MCF 10A (cell line): Measurements from ENCODE around the gene STAT5A. TPM values are rescaled to one million over a fixed set of nuclear protein-coding genes. Genes with fewer than 3 reads are reported as not detected.

Experiments
- BruUV-seq: library from RNA; stranded (reverse); fragments of 400-500 nt; replicated peaks from 2 replicates; lab custom pipeline; 2021; lab: Mats Ljungman, UMichigan
- CTCF ChIA-PET: fragments of 300-600 bp; sonication (Branson Sonifier 250); formaldehyde crosslinking; extraction: SDS; loops from one replicate; lab custom pipeline; 2021; ENCODE audit warnings: antibody characterized with exemption, inconsistent platforms; lab: Yijun Ruan, JAX
- POLR2A ChIA-PET: fragments of 300-600, 350-650 bp; sonication (Branson Sonifier 250); formaldehyde crosslinking; extraction: SDS; loops from one replicate; lab custom pipeline; 2020; ENCODE audit warnings: antibody characterized with exemption, inconsistent platforms; lab: Yijun Ruan, JAX
- DNase-seq: peaks from one replicate; pipeline ENCODE4 v3.0.0-alpha.2; 2018; ENCODE audit not compliant: unreplicated experiment
- H3K27ac Mint-ChIP-seq: one replicate; pipeline ENCODE4 v1.8.0; 2022; ENCODE audit warnings: mild to moderate bottlenecking, low read depth, mixed read lengths; ENCODE audit not compliant: unreplicated experiment
- H3K27me3 Mint-ChIP-seq: one replicate; pipeline ENCODE4 v1.8.0; 2022; ENCODE audit warnings: mixed read lengths; ENCODE audit not compliant: insufficient read depth, unreplicated experiment
- H3K36me3 Mint-ChIP-seq: one replicate; pipeline ENCODE4 v1.8.0; 2022; ENCODE audit warnings: mild to moderate bottlenecking, moderate library complexity, mixed read lengths; ENCODE audit not compliant: insufficient read depth, unreplicated experiment
- H3K4me1 Mint-ChIP-seq: one replicate; pipeline ENCODE4 v1.8.0; 2022; ENCODE audit warnings: mixed read lengths; ENCODE audit not compliant: insufficient read depth, unreplicated experiment
- H3K4me3 Mint-ChIP-seq: one replicate; pipeline ENCODE4 v1.8.0; 2022; ENCODE audit warnings: mild to moderate bottlenecking, moderate library complexity, mixed read lengths; ENCODE audit not compliant: unreplicated experiment
- H3K9me3 Mint-ChIP-seq: one replicate; pipeline ENCODE4 v1.8.0; 2022; ENCODE audit warnings: mixed read lengths; ENCODE audit not compliant: unreplicated experiment
- CTCF ChIP-seq: fragments of 200-600 bp; IDR thresholded peaks from one replicate; pipeline ENCODE4 v1.8.0; 2022; ENCODE audit warnings: antibody characterized with exemption, mild to moderate bottlenecking; ENCODE audit not compliant: unreplicated experiment
- intact Hi-C: fragments of 100-400 bp; cut with micrococcal nuclease; formaldehyde crosslinking; loops from 2 replicates; pipeline ENCODE4 v1.14.1; 2022
- total RNA-seq: library from RNA; stranded (reverse); gene quantifications from 2 replicates; pipeline ENCODE4 v1.2.3, GENCODE V29; 2022

Gene STAT5A
- total RNA-seq, 1 experiment from 2014 or later, result 1.0 TPM

DNA sequence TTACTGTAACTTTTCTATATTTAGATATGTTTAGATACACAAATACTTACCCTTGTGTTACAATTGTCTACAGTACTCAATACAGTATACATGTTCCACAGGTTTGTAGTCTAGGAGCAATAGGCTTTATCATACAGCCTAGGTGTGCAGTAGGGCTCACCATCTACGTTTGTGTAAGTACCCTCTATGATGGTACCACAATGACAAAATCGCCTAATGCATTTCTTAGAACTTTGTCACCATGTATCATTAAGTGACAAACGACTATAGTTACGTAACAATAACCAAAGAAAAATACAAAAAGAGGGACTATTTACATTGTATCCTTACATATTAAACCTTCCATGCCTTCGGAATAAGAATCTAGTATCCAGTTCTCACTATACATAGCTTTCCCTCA, 20.1 kb upstream of the STAT5A start:
- no peak overlapping the region for H3K4me3 Mint-ChIP-seq
- no peaks in the 10 kb centered on the region for H3K9me3 Mint-ChIP-seq
- no peak for DNase-seq
- H3K36me3 Mint-ChIP-seq, result no peaks in the 10 kb centered on the region
- BruUV-seq, result no TSS peak
- POLR2A ChIA-PET, result interaction anchor here (0.6 to 2.9 kb wide), 2 partner anchors 8 to 618 kb away, joined by 3 to 19 read pairs; partner anchors contain the start of gene STAT5B
- no peaks in the 10 kb centered on the region for H3K27me3 Mint-ChIP-seq
- TF ChIP-seq CTCF, result no peak
- no peak overlapping the region for H3K27ac Mint-ChIP-seq
- CTCF ChIA-PET, result interaction anchor here (0.6 kb wide), 2 partner anchors 78 to 152 kb away, joined by 3 read pairs; no protein-coding TSS in a partner anchor
- intact Hi-C loops, result no loop called here
- H3K4me1 Mint-ChIP-seq, result peaks cover 7% of the 10 kb centered on the region

GRCh38 chr17:42270170-42270535, 18.1 kb upstream of the STAT5A start:
- ChIA-PET POLR2A (interaction anchor here (0.6 kb wide), 1 partner anchor 15 kb away, joined by 4 read pairs; no protein-coding TSS in a partner anchor), CTCF (interaction anchor here (0.6 kb wide), 1 partner anchor 153 kb away, joined by 3 read pairs; no protein-coding TSS in a partner anchor)
- Mint-ChIP-seq H3K36me3 (no peaks in the 10 kb centered on the region), H3K27me3 (no peaks in the 10 kb centered on the region), H3K27ac (no peak overlapping the region), H3K4me3 (no peak overlapping the region), H3K9me3 (no peaks in the 10 kb centered on the region), H3K4me1 (peaks cover 23% of the 10 kb centered on the region)
- BruUV-seq, result no TSS peak
- intact Hi-C loops, result no loop called here
- DNase-seq, result no peak
- TF ChIP-seq CTCF, result no peak

- CTCF ChIA-PET, result interaction anchor here (0.6 kb wide), 1 partner anchor 153 kb away, joined by 3 read pairs; no protein-coding TSS in a partner anchor
- POLR2A ChIA-PET, result no interaction called here
- Mint-ChIP-seq H3K4me1 (peaks cover 28% of the 10 kb centered on the region), H3K27me3 (no peaks in the 10 kb centered on the region), H3K27ac (no peak overlapping the region), H3K9me3 (no peaks in the 10 kb centered on the region), H3K4me3 (no peak overlapping the region), H3K36me3 (no peaks in the 10 kb centered on the region)
- no peak for TF ChIP-seq CTCF
- BruUV-seq, result no TSS peak
- intact Hi-C loops, result no loop called here
- no peak for DNase-seq
Observed at GRCh38 chr17:42270596-42270995, 17.7 kb upstream of the STAT5A start.

DNA sequence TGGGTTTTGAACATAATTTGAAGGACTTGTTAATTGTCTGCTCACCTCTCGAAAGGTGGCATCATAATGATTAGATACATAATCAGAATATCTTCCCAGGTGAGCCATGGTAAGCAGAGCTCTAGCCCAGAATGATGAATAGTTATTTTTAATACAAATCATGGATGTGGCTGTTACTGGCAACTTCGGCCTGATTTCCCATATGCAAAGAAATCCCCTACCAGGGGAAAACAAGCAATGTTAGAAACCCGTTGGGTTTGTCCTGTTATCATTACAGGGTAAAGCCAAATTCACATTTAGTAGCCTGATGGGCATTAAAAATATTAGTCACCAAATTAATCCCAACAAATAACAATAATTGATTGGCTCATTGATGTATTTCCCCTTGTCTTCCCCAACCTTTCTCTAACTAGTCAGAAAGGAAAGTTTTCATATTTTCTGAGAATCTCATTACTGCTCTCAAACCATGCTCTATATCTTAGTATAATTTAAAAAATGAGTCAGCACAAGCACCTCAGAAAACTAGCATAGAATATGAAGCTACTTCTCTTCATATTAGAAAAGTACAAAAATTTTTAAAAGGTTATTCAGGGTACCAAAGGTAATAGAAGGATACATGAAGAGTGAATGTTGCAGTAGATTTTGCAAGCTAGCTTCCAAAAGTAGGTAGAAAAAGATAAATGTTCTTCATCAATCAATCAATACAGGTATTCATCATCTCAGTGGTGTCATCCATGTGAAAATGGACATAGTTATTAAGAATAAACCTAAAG, 17.1 kb upstream of the STAT5A start:
- H3K36me3 Mint-ChIP-seq, result no peaks in the 10 kb centered on the region
- intact Hi-C loops, result no loop called here
- ChIA-PET POLR2A (no interaction called here), CTCF (interaction anchor here (0.6 kb wide), 1 partner anchor 85 kb away, joined by 3 read pairs; no protein-coding TSS in a partner anchor)
- H3K9me3 Mint-ChIP-seq, result no peaks in the 10 kb centered on the region
- H3K27ac Mint-ChIP-seq, result no peak overlapping the region
- H3K27me3 Mint-ChIP-seq, result no peaks in the 10 kb centered on the region
- no peak overlapping the region for H3K4me3 Mint-ChIP-seq
- no peak for DNase-seq
- no peak for TF ChIP-seq CTCF
- H3K4me1 Mint-ChIP-seq, result peaks cover 29% of the 10 kb centered on the region
- BruUV-seq, result no TSS peak
